ENCODE data around the gene FBXO46. TPM values are rescaled to one million over a fixed set of nuclear protein-coding genes. Genes with fewer than 3 reads are reported as not detected.
A peak's percentile ranks its signal among the peaks of the same experiment; 100 is the strongest.

The FBXO46 gene
- total RNA-seq, 2 experiments from 2014 or later, result 27.5 to 32.2 TPM

DNA sequence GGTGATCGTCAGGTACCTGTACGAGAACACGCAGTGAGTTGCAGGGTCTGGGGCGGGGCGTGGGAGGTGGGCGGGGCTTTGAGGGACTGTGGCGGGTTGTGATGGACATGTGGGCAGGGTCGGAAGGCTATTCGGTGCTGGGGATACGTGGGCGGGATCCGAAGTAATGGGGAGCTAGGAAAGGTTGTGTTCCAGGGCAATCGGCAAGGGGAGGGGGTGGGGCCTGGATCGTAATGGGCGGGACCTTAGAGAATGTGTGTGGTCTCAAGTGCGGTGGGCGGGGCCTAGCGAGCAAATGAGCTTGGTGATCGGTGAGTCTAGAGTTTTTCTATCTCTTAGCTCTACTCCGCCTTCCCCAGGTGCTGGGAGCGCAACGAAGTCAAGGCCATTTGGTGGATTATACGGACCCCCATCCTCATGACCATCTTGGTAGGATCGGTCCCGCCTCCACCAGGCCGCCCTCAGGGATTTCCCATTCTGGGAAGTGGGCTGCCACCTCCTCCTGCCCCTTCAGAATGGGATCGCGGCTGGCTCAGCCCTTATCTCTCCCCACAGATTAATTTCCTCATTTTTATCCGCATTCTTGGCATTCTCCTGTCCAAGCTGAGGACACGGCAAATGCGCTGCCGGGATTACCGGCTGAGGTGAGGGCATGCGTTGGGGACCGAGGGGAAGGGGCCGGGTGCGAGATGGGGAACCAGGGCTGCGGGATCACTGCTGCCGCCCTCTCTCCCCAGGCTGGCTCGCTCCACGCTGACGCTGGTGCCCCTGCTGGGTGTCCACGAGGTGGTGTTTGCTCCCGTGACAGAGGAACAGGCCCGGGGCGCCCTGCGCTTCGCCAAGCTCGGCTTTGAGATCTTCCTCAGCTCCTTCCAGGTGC lies 53.1 kb downstream of the FBXO46 start:
- TF ChIP-seq EZH2phosphoT487 (IDR thresholded peaks at IDR 0.05; ENCODE audit: borderline replicate concordance, low read depth, low read length), result no peak
- TF ChIP-seq, protein P1, sequence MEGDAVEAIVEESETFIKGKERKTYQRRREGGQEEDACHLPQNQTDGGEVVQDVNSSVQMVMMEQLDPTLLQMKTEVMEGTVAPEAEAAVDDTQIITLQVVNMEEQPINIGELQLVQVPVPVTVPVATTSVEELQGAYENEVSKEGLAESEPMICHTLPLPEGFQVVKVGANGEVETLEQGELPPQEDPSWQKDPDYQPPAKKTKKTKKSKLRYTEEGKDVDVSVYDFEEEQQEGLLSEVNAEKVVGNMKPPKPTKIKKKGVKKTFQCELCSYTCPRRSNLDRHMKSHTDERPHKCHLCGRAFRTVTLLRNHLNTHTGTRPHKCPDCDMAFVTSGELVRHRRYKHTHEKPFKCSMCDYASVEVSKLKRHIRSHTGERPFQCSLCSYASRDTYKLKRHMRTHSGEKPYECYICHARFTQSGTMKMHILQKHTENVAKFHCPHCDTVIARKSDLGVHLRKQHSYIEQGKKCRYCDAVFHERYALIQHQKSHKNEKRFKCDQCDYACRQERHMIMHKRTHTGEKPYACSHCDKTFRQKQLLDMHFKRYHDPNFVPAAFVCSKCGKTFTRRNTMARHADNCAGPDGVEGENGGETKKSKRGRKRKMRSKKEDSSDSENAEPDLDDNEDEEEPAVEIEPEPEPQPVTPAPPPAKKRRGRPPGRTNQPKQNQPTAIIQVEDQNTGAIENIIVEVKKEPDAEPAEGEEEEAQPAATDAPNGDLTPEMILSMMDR (conservative IDR thresholded peaks at IDR 0.05; ENCODE audit: low read length), result peak; percentile 60; the same call in 1 of the 2 replicates
- H3K36me3 ChIP-seq (ENCODE audit: insufficient read depth, low read length), result no peaks in the 10 kb centered on the region
- no peaks in the 10 kb centered on the region for H3K79me2 ChIP-seq (ENCODE audit: insufficient read depth, low read depth, low read length)
- CTCF ChIA-PET (ENCODE audit: unreplicated experiment), result interaction anchor here (0.6 to 1.5 kb wide), 3 partner anchors 14 to 192 kb away, joined by 4 to 17 read pairs (median 10); partner anchors contain the start of genes QPCTL and SNRPD2
- peak overlapping the region; percentile 83 for H3K4me2 ChIP-seq (ENCODE audit: low read length)
- no peaks in the 10 kb centered on the region for H3K9me2 ChIP-seq (ENCODE audit: insufficient read depth, low read length)
- POLR2A ChIA-PET, result interaction anchor here (0.7 to 2.0 kb wide), 4 partner anchors 14 to 37 kb away, joined by 3 to 9 read pairs (median 4); partner anchors contain the start of genes QPCTL and SNRPD2
- intact Hi-C loops (cut with micrococcal nuclease; ENCODE audit: unreplicated experiment), result no loop called here
- no peak overlapping the region for H3K27ac ChIP-seq (ENCODE audit: low read depth, low read length, poor library complexity, severe bottlenecking)
- H3K4me3 ChIP-seq (ENCODE audit: low read depth, low read length, poor library complexity, severe bottlenecking), result peak overlapping the region; percentile 64
- H2AFZ ChIP-seq (ENCODE audit: low read length), result peak overlapping the region; percentile 7; the same call in 1 of the 2 replicates
- no peaks in the 10 kb centered on the region for H4K20me1 ChIP-seq (ENCODE audit: insufficient read depth, low read length)
- no peaks in the 10 kb centered on the region for H3K9me3 ChIP-seq (ENCODE audit: low read length)
- H3K4me1 ChIP-seq (ENCODE audit: insufficient read depth, low read length, poor library complexity, severe bottlenecking), result peaks cover 26% of the 10 kb centered on the region
- BruUV-seq (replicated peaks), result no TSS peak
- DNase-seq (ENCODE audit: low spot score), result peak; percentile 92

DNA sequence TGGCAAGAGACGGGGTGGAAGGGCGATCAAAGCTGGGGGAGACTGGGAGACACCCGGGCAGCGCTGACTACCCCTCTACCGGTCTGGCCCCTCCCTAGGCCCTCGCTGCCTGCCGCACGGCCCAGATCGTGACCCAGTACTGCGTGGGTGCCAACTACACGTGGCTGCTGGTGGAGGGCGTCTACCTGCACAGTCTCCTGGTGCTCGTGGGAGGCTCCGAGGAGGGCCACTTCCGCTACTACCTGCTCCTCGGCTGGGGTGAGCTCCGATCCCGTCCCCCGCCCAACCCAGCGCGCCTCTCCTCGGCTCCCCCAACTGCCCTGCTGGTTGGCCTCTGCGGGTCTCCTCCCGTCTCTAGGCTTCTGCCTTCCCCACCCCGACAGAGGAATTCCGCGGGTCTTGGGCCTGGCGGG lies 53.8 kb downstream of the FBXO46 start:
- ChIA-PET CTCF (ENCODE audit: unreplicated experiment) (interaction anchor here (0.6 to 1.5 kb wide), 3 partner anchors 13 to 191 kb away, joined by 4 to 17 read pairs (median 10); partner anchors contain the start of genes QPCTL and SNRPD2), POLR2A (interaction anchor here (0.6 to 2.0 kb wide), 3 partner anchors 7 to 36 kb away, joined by 3 to 8 read pairs (median 6); partner anchors contain the start of genes QPCTL and SNRPD2)
- intact Hi-C loops (cut with micrococcal nuclease; ENCODE audit: unreplicated experiment), result no loop called here
- Histone ChIP-seq H2AFZ (ENCODE audit: low read length) (peak overlapping the region; percentile 66; the same call in 1 of the 2 replicates), H3K79me2 (ENCODE audit: insufficient read depth, low read depth, low read length) (no peaks in the 10 kb centered on the region), H3K36me3 (ENCODE audit: insufficient read depth, low read length) (no peaks in the 10 kb centered on the region), H3K4me2 (ENCODE audit: low read length) (peak overlapping the region; percentile 83), H3K9me3 (ENCODE audit: low read length) (no peaks in the 10 kb centered on the region), H3K9me2 (ENCODE audit: insufficient read depth, low read length) (no peaks in the 10 kb centered on the region), H4K20me1 (ENCODE audit: insufficient read depth, low read length) (no peaks in the 10 kb centered on the region), H3K4me1 (ENCODE audit: insufficient read depth, low read length, poor library complexity, severe bottlenecking) (peaks cover 25% of the 10 kb centered on the region), H3K4me3 (ENCODE audit: low read depth, low read length, poor library complexity, severe bottlenecking) (peak overlapping the region; percentile 64), H3K27ac (ENCODE audit: low read depth, low read length, poor library complexity, severe bottlenecking) (no peak overlapping the region)
- TF ChIP-seq, protein P1 (conservative IDR thresholded peaks at IDR 0.05; ENCODE audit: low read length), result no peak
- no peak for TF ChIP-seq EZH2phosphoT487 (IDR thresholded peaks at IDR 0.05; ENCODE audit: borderline replicate concordance, low read depth, low read length)
- peak; percentile 44 for DNase-seq (ENCODE audit: low spot score)
- BruUV-seq (replicated peaks), result no TSS peak
